ENCODE data around the gene UBASH3B.

Gene UBASH3B

GRCh38 chr11:122731500-122731913 is 76.0 kb downstream of the UBASH3B start:
- no peak for TF ChIP-seq CTCF (IDR thresholded peaks at IDR 0.05; ENCODE audit: extremely low read depth, insufficient read depth, missing control alignments)
- no peak for DNase-seq (ENCODE audit: low spot score)
- in situ Hi-C loops (cut with MboI; ENCODE audit: low pct_unique_long_range_greater_than_20kb, low sequenced_read_pairs, unreplicated experiment): no loop called here

GRCh38 chr11:122732342-122733315 is 77.1 kb downstream of the UBASH3B start:
- TF ChIP-seq CTCF (IDR thresholded peaks at IDR 0.05; ENCODE audit: extremely low read depth, insufficient read depth, missing control alignments): no peak
- no peak for DNase-seq (ENCODE audit: low spot score)
- in situ Hi-C loops (cut with MboI; ENCODE audit: low pct_unique_long_range_greater_than_20kb, low sequenced_read_pairs, unreplicated experiment): no loop called here

GRCh38 chr11:122733318-122733717 is 77.8 kb downstream of the UBASH3B start:
- in situ Hi-C loops (cut with MboI; ENCODE audit: low pct_unique_long_range_greater_than_20kb, low sequenced_read_pairs, unreplicated experiment): no loop called here
- no peak for TF ChIP-seq CTCF (IDR thresholded peaks at IDR 0.05; ENCODE audit: extremely low read depth, insufficient read depth, missing control alignments)
- DNase-seq (ENCODE audit: low spot score): no peak

GRCh38 chr11:122734848-122735496 is 79.5 kb downstream of the UBASH3B start:
- in situ Hi-C loops (cut with MboI; ENCODE audit: low pct_unique_long_range_greater_than_20kb, low sequenced_read_pairs, unreplicated experiment): no loop called here
- no peak for TF ChIP-seq CTCF (IDR thresholded peaks at IDR 0.05; ENCODE audit: extremely low read depth, insufficient read depth, missing control alignments)

GRCh38 chr11:122737951-122738693 is 82.6 kb downstream of the UBASH3B start:
- no peak for TF ChIP-seq CTCF (IDR thresholded peaks at IDR 0.05; ENCODE audit: extremely low read depth, insufficient read depth, missing control alignments)
- no peak for DNase-seq (ENCODE audit: low spot score)
- in situ Hi-C loops (cut with MboI; ENCODE audit: low pct_unique_long_range_greater_than_20kb, low sequenced_read_pairs, unreplicated experiment): no loop called here

More at GRCh38 chr11:122734848-122735496, 79.5 kb downstream of the UBASH3B start:
- DNase-seq (ENCODE audit: low spot score): no peak

GRCh38 chr11:122741613-122742300 is 86.2 kb downstream of the UBASH3B start:
- no peak for TF ChIP-seq CTCF (IDR thresholded peaks at IDR 0.05; ENCODE audit: extremely low read depth, insufficient read depth, missing control alignments)
- DNase-seq (ENCODE audit: low spot score): no peak
- in situ Hi-C loops (cut with MboI; ENCODE audit: low pct_unique_long_range_greater_than_20kb, low sequenced_read_pairs, unreplicated experiment): no loop called here
